H54 (cell line): ENCODE results near the gene HDAC4.

Experiments
- DNase-seq: peaks from one replicate; pipeline ENCODE4 v3.0.0; 2011; ENCODE audit warnings: low spot score, mixed read lengths; ENCODE audit not compliant: insufficient read length
- FAIRE-seq: peaks from 3 replicates; lab custom pipeline; 2011; peaks lifted over from hg19 to GRCh38; lab: Jason Lieb, UNC
- POLR2A ChIP-seq: IDR thresholded peaks from 2 replicates; pipeline ENCODE4 v1.6.1; 2011; ENCODE audit warnings: low read depth, mild to moderate bottlenecking, low read length

HDAC4 gene

DNA sequence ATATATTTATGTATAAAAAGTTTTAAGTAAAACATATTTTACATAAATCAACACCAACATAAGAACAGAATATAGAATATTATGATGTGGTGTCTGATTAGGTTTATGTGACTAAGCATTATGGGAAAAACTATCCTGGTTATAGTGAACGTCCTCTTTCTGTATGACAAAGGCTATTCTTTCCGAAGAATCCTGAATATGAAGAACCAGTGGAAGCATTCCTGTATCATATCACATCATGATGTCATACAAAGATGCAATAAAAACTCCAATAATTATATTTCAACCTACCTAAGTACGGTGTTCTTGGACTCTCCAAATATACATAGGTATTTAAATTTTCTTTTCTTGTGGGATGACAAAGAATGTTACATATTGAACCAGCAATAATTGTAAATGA is 37.5 kb upstream of the HDAC4 start:
- no peak for FAIRE-seq

GRCh38 chr2:239436669-239437335 is 36.0 kb upstream of the HDAC4 start:
- DNase-seq, result no peak
- TF ChIP-seq POLR2A, result no peak
- FAIRE-seq, result no peak

More for the DNA sequence above, 37.5 kb upstream of the HDAC4 start:
- TF ChIP-seq POLR2A, result no peak
- no peak for DNase-seq

DNA sequence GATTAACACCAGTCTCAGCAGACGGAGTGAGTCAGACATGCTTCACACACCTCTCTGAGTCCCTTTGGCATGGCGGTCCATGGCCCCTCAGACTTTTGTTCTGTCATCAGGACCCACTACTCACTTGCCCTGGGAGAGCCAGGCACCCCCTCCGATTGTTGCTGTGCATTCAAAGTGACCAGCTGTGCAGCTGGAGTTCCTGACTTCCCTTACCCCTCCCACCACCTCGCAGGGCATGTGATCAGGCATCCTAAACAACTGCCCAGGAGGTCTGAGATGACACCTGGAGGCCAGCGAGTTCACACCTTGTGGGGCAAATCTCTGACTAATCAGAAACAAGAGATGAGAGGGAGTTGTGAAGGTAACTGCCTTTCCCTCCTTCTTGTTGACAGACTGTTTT is 35.3 kb upstream of the HDAC4 start:
- TF ChIP-seq POLR2A, result no peak
- DNase-seq (no peak), FAIRE-seq (no peak)

DNA sequence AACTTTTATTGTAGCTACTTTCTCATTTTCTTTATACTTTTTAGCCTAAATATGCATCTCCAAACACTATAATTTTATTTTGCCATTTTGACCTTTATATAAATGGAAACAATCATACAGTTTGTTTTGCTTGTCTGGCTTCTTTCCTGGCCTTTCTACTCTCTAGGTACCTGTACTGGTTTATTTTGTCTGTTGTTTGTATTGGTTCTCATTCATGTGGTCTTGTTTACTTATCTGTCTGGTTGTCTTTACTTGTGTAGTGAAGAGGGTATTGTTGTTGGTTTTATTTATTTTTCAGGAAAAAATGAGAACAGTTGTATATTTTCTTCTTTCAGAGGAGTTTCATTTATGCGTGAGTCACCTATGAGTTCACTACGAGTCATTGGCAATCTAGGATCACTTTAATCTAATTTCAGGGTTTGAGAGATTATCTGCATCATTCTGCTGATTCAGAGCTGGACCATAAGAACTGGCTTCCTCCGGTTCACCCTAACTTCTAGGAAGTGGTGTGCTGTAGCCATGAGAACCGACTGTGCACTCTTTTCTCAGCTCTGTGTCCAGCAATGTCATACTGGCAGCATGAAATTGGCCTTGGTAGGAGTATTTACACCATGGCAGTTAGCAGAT is 33.1 kb upstream of the HDAC4 start:
- TF ChIP-seq POLR2A, result no peak
- DNase-seq, result no peak
- FAIRE-seq, result no peak

DNA sequence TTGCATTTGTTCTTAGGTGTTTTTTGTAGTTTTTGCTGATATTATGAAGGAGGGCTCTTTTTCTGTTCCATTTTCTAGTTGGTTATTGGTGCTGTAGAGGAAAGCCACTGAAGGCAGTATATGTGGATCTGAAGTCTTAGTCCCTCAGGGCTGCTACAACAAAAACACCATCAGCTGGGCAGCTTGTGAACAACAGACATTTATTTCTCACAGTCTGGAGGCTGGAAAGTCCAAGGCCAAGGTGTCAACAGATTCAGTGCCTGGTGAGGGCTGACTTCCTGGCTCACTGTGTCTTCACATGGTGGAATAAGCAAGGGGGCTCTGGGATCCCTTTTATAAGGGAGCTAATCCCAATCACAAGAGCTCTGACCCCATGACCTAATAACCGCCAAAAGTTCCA is 31.4 kb upstream of the HDAC4 start:
- no peak for FAIRE-seq
- no peak for TF ChIP-seq POLR2A
- DNase-seq, result no peak

DNA sequence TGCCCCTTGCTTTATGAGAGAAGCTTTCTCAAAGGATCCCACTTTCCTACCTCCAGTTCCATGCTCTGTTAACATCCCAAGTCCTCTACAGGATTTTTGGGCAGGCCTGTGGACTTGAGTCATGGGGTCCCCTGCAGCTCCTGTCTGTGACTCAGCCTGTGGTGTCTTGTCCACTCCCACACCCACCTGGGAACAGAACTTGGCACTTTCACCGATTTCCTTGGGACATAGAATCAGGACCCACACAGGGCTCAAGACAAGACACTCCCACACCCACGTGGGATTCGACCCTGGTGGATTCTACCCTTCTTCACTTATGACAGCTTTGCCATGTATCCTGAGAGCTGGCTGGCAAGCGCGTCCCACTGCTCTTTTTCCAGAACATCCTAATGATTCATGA is 30.7 kb upstream of the HDAC4 start:
- FAIRE-seq (no peak), DNase-seq (no peak)
- TF ChIP-seq POLR2A, result no peak

GRCh38 chr2:239429473-239430350 is 28.9 kb upstream of the HDAC4 start:
- TF ChIP-seq POLR2A, result no peak
- DNase-seq (no peak), FAIRE-seq (no peak)

GRCh38 chr2:239425631-239426030 is 24.8 kb upstream of the HDAC4 start:
- no peak for FAIRE-seq
- no peak for TF ChIP-seq POLR2A
- DNase-seq, result no peak

- FAIRE-seq, result no peak
- no peak for TF ChIP-seq POLR2A
These were observed 23.7 kb upstream of the HDAC4 start for GRCh38 chr2:239424337-239425045.

DNA sequence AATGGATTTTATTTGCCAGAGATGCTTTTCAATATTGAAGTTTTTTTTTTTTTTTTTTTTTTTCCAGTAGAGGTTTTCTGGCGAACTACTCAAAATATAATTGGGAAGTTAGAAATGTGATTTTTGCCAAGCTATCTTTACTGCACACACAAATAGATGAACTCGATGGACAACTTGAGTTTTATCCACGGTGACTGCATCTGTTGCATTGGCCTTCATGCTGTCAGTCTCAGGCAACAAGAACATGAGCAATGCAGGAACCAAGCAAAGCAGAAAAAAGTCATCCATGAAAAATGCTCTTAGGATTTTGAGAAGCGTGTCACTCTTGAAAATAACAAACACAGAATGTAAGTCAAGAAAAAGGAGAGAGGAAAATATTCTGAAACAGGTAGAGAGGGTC is 22.7 kb upstream of the HDAC4 start:
- DNase-seq (no peak), FAIRE-seq (no peak)
- TF ChIP-seq POLR2A, result no peak

More at GRCh38 chr2:239424337-239425045, 23.7 kb upstream of the HDAC4 start:
- no peak for DNase-seq

DNA sequence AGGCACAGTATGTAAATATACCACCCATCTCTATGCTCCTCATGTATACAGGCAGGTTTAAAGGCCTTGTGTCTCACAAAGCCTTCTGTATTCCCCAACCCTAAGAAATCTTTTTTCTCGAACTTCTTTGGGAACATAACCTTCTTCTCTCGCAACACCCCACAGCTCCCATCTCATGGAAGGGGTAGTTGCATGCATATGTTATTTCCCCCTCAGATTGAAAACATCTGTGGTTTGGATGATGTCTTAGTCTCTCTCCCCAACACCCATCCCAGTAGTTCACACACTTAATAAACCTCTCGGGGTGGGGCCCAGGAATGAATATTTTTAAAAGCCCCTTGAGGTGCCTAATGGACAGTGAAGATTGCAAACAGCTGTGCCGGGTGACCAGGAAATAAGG is 21.0 kb upstream of the HDAC4 start:
- no peak for TF ChIP-seq POLR2A
- no peak for DNase-seq
- no peak for FAIRE-seq

DNA sequence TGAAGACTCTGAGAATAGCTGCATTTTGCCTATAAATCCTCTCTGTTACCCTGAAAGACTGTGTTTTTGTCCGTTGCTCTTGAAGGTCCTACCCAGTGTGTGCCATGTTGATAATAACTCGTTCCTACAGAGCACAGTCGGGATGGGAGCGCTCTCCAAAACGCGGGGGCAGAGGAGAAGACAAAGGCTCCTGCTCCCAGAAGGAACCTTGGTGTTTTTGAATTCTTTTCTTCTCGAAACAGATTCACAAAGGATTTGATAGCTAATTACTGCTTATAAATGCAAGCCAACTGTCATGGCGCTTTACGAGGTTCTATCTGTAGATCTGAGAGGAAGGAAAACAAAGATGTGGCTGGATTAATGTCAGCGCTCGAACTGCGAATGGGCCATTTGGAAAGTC is 19.3 kb upstream of the HDAC4 start:
- FAIRE-seq (no peak), DNase-seq (no peak)
- no peak for TF ChIP-seq POLR2A

GRCh38 chr2:239418918-239419317 is 18.1 kb upstream of the HDAC4 start:
- FAIRE-seq, result no peak
- no peak for DNase-seq
- TF ChIP-seq POLR2A, result no peak
